ENCODE measurements around the gene SKIC8. TPM values are rescaled to one million over a fixed set of nuclear protein-coding genes. Genes with fewer than 3 reads are reported as not detected.

The SKIC8 gene
- total RNA-seq, 2 experiments from 2014 or later, result 59.8 to 66.8 TPM

DNA sequence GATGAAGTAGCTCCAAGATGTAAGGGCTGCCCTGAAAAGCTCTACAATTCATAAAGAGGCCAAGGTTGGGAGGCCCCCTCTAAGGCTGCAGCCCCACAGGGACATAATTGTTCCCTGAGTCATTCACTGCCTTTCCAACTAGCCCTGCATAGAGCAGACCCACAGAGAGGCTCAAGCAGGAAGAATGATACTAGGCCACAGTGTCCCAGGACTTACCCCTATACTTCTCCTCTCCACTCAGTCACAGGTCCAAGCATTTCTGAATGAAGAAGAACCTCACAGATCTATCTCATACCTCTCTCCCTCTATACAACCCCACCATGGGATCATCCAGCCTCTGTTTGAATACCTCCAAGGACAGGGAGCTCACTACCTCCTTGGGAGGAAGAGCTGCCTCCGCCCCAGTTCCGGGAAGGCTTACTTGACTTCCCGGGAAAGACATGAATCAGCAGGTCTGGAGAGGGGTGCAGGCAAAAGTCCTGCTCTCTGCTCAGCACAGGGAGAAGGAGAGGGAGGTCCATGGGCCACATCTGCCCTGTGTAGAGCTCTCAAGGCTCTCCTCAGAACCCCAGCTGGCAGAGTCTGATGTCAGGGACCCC lies 6.9 kb upstream of the SKIC8 start:
- intact Hi-C loops (cut with micrococcal nuclease; ENCODE audit: unreplicated experiment), result loop anchor here (5.0 kb wide), 1 partner anchor 311 kb away; no protein-coding TSS in a partner anchor

DNA sequence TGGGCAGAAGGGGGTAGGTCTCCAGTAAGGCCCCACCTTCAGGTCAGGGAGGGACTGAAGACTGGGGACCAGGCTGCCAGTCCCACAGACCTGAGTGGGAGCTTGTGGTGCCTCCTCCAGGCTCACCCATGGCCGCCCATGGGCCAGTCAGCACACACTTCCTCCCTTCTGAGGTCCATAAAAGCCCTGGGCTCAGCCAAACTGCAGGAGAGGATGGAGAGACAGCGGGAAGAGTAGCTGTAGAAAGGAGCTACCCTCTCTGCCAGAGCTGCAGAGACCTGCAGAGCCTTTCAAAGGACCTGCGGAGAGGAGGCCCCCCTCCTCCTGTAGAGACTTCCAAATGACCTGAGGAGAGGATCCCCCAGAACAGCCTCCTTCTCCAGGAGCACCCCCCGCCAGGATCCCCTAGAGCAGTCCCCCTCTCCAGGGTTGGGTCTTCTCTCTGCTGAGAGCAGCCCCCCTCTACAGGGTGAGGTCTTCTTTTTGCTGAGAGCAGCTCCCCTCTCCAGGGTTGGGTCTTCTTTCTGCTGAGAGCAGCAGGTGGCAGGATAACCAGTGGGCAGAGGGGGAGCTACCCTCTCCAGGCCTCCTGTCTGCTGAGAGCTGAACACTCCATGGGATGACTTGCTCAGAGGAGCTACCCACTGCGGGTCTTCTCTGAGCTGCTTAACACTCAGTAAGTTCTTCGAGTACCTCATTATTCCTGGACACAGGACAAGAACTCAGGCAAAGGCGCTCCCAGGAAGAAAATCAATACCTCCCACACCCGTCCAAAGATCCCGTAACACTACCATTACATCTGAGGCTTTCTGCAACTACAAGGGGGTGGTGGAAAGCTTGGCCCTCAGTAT lies 5.0 kb upstream of the SKIC8 start:
- BruUV-seq (replicated peaks), result no TSS peak
- Histone ChIP-seq H3K4me2 (ENCODE audit: low read length) (no peak overlapping the region), H3K4me3 (ENCODE audit: low read depth, low read length, poor library complexity, severe bottlenecking) (no peak overlapping the region), H2AFZ (ENCODE audit: low read length) (no peak overlapping the region), H4K20me1 (ENCODE audit: insufficient read depth, low read length) (no peaks in the 10 kb centered on the region), H3K9me3 (ENCODE audit: low read length) (no peaks in the 10 kb centered on the region), H3K27ac (ENCODE audit: low read depth, low read length, poor library complexity, severe bottlenecking) (no peak overlapping the region), H3K36me3 (ENCODE audit: insufficient read depth, low read length) (no peaks in the 10 kb centered on the region), H3K9me2 (ENCODE audit: insufficient read depth, low read length) (no peaks in the 10 kb centered on the region), H3K4me1 (ENCODE audit: insufficient read depth, low read length, poor library complexity, severe bottlenecking) (peaks cover 12% of the 10 kb centered on the region), H3K79me2 (ENCODE audit: insufficient read depth, low read depth, low read length) (no peaks in the 10 kb centered on the region)
- CTCF ChIA-PET (ENCODE audit: unreplicated experiment), result interaction anchor here (0.6 kb wide), 1 partner anchor 401 kb away, joined by 3 read pairs; no protein-coding TSS in a partner anchor
- TF ChIP-seq EZH2phosphoT487 (IDR thresholded peaks at IDR 0.05; ENCODE audit: borderline replicate concordance, low read depth, low read length), result no peak
- TF ChIP-seq, protein P1, sequence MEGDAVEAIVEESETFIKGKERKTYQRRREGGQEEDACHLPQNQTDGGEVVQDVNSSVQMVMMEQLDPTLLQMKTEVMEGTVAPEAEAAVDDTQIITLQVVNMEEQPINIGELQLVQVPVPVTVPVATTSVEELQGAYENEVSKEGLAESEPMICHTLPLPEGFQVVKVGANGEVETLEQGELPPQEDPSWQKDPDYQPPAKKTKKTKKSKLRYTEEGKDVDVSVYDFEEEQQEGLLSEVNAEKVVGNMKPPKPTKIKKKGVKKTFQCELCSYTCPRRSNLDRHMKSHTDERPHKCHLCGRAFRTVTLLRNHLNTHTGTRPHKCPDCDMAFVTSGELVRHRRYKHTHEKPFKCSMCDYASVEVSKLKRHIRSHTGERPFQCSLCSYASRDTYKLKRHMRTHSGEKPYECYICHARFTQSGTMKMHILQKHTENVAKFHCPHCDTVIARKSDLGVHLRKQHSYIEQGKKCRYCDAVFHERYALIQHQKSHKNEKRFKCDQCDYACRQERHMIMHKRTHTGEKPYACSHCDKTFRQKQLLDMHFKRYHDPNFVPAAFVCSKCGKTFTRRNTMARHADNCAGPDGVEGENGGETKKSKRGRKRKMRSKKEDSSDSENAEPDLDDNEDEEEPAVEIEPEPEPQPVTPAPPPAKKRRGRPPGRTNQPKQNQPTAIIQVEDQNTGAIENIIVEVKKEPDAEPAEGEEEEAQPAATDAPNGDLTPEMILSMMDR (conservative IDR thresholded peaks at IDR 0.05; ENCODE audit: low read length), result no peak
- no peak for DNase-seq (ENCODE audit: low spot score)
- POLR2A ChIA-PET, result interaction anchor here (1.0 kb wide), 1 partner anchor 16 kb away, joined by 3 read pairs; no protein-coding TSS in a partner anchor
- intact Hi-C loops (cut with micrococcal nuclease; ENCODE audit: unreplicated experiment), result loop anchor here (5.0 kb wide), 1 partner anchor 313 kb away; no protein-coding TSS in a partner anchor

More for the DNA sequence above, 6.9 kb upstream of the SKIC8 start:
- Histone ChIP-seq H3K36me3 (ENCODE audit: insufficient read depth, low read length) (no peaks in the 10 kb centered on the region), H3K4me1 (ENCODE audit: insufficient read depth, low read length, poor library complexity, severe bottlenecking) (peaks cover 7% of the 10 kb centered on the region), H3K9me3 (ENCODE audit: low read length) (no peaks in the 10 kb centered on the region), H3K27ac (ENCODE audit: low read depth, low read length, poor library complexity, severe bottlenecking) (no peak overlapping the region), H4K20me1 (ENCODE audit: insufficient read depth, low read length) (no peaks in the 10 kb centered on the region), H3K4me3 (ENCODE audit: low read depth, low read length, poor library complexity, severe bottlenecking) (no peak overlapping the region), H3K79me2 (ENCODE audit: insufficient read depth, low read depth, low read length) (no peaks in the 10 kb centered on the region), H3K9me2 (ENCODE audit: insufficient read depth, low read length) (no peaks in the 10 kb centered on the region), H2AFZ (ENCODE audit: low read length) (no peak overlapping the region), H3K4me2 (ENCODE audit: low read length) (no peak overlapping the region)
- no peak for TF ChIP-seq EZH2phosphoT487 (IDR thresholded peaks at IDR 0.05; ENCODE audit: borderline replicate concordance, low read depth, low read length)
- TF ChIP-seq, protein P1 (conservative IDR thresholded peaks at IDR 0.05; ENCODE audit: low read length), result no peak
- ChIA-PET CTCF (ENCODE audit: unreplicated experiment) (interaction anchor here (0.7 kb wide), 1 partner anchor 14 kb away, joined by 3 read pairs; no protein-coding TSS in a partner anchor), POLR2A (no interaction called here)
- DNase-seq (ENCODE audit: low spot score), result no peak
- BruUV-seq (replicated peaks), result no TSS peak

Data from OCI-LY7 (cell line).